RWPE1 (cell line): ENCODE measurements around the gene MYO1B.

Source experiments
- CTCF ChIA-PET: fragments of 350-600 bp; sonication (Branson Sonifier 250); formaldehyde crosslinking; extraction: SDS; loops from one replicate; lab custom pipeline; 2021; lab: Yijun Ruan, JAX
- POLR2A ChIA-PET: fragments of 400-600 bp; formaldehyde crosslinking; extraction: SDS; loops from one replicate; lab custom pipeline; 2020; ENCODE audit warnings: antibody characterized with exemption; ENCODE audit not compliant: low non-redundant PET; lab: Yijun Ruan, JAX
- DNase-seq: peaks from one replicate; pipeline ENCODE4 v3.0.0; 2012; ENCODE audit warnings: low spot score
- H3K27ac ChIP-seq: fragments of 450-650 bp; 2 replicates; pipeline ENCODE4 v1.5.1; 2017
- TF ChIP-seq, protein P1 (sequence below): fragments of 450-650 bp; conservative IDR thresholded peaks from 2 replicates; pipeline ENCODE4 v1.5.1; 2017; ENCODE audit warnings: low read depth, mild to moderate bottlenecking

MYO1B gene

DNA sequence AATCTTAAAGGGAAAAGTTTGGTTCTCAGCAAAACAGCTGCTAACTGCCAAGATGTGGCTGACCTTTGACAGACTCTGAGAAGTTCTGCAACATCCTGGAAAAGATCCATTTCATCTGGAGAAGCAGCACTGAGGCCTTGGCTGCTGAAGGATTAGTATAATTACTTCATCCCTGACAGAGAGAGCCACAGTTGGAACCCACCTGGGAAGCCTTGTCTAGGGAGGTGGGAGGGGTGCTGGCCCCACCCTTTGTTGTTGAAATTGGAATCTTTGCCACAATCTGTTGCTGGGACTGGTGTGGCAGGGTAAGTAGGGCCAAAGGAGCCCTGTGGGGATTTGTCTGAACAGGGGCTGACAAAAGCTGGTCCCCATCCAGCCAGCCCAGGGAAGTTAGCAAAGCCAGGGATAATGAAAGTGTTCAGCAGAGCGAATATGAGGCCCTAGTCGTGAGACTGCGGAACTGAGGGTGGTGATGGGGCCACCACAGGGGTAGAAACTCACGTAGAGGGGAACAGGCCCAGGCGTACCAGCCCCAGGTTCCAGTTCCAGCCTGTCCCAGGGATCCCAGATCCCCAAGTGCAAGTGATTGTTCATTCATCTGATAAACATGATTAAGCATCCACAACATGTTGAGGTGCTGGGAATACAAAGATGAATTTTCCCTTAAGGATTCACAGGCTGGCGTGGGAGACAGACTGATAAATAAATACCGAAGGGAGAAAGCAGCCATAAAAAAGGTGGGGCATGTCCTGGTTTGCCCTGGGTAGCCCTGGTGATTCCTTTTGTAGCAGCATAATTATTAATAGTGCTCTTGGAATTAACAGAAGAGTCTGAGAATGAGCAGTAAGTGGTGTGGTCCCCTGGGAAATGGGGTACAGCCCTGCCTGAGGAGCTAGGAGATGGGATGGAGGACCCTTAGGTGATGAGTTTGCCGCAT lies 60.0 kb downstream of the MYO1B start:
- TF ChIP-seq, protein P1, sequence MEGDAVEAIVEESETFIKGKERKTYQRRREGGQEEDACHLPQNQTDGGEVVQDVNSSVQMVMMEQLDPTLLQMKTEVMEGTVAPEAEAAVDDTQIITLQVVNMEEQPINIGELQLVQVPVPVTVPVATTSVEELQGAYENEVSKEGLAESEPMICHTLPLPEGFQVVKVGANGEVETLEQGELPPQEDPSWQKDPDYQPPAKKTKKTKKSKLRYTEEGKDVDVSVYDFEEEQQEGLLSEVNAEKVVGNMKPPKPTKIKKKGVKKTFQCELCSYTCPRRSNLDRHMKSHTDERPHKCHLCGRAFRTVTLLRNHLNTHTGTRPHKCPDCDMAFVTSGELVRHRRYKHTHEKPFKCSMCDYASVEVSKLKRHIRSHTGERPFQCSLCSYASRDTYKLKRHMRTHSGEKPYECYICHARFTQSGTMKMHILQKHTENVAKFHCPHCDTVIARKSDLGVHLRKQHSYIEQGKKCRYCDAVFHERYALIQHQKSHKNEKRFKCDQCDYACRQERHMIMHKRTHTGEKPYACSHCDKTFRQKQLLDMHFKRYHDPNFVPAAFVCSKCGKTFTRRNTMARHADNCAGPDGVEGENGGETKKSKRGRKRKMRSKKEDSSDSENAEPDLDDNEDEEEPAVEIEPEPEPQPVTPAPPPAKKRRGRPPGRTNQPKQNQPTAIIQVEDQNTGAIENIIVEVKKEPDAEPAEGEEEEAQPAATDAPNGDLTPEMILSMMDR: no peak
- peak; percentile 79 for DNase-seq
- POLR2A ChIA-PET: no interaction called here
- H3K27ac ChIP-seq: peak overlapping the region; percentile 97
- CTCF ChIA-PET: interaction anchor here (0.6 kb wide), 1 partner anchor 88 kb away, joined by 3 read pairs; no protein-coding TSS in a partner anchor

GRCh38 chr2:191308026-191308425 lies 62.8 kb downstream of the MYO1B start:
- ChIA-PET POLR2A (no interaction called here), CTCF (interaction anchor here (0.6 kb wide), 1 partner anchor 1371 kb away, joined by 3 read pairs; no protein-coding TSS in a partner anchor)
- 0 out of 2 replicates have a peak overlapping the region, but pooled peaks have one; percentile 17 for H3K27ac ChIP-seq
- TF ChIP-seq, protein P1: no peak
- no peak for DNase-seq

GRCh38 chr2:191311156-191311555 lies 66.0 kb downstream of the MYO1B start:
- ChIA-PET POLR2A (no interaction called here), CTCF (interaction anchor here (0.6 kb wide), 1 partner anchor 142 kb away, joined by 4 read pairs; no protein-coding TSS in a partner anchor)
- H3K27ac ChIP-seq: no peak overlapping the region
- TF ChIP-seq, protein P1: no peak
- DNase-seq: no peak

GRCh38 chr2:191311627-191312026 lies 66.4 kb downstream of the MYO1B start:
- CTCF ChIA-PET: interaction anchor here (0.6 kb wide), 1 partner anchor 29 kb away, joined by 3 read pairs; no protein-coding TSS in a partner anchor
- DNase-seq: peak; percentile 83
- POLR2A ChIA-PET: no interaction called here
- TF ChIP-seq, protein P1: no peak
- no peak overlapping the region for H3K27ac ChIP-seq

- no peak for DNase-seq
- ChIA-PET CTCF (interaction anchor here (0.6 kb wide), 1 partner anchor 28 kb away, joined by 3 read pairs; no protein-coding TSS in a partner anchor), POLR2A (no interaction called here)
- TF ChIP-seq, protein P1: no peak
- H3K27ac ChIP-seq: no peak overlapping the region
These were observed 67.0 kb downstream of the MYO1B start for GRCh38 chr2:191312163-191312562.

- CTCF ChIA-PET: interaction anchor here (1.2 kb wide), 1 partner anchor 19 kb away, joined by 3 read pairs; no protein-coding TSS in a partner anchor
- DNase-seq: peak; percentile 4
- POLR2A ChIA-PET: no interaction called here
- H3K27ac ChIP-seq: peak overlapping the region; percentile 80
- TF ChIP-seq, protein P1: no peak
These were observed 67.5 kb downstream of the MYO1B start for GRCh38 chr2:191312662-191313061.
